GM12864 (cell line): ENCODE results near the gene LRRC42.

Source experiments
- DNase-seq: peaks from one replicate; pipeline ENCODE4 v3.0.0-alpha.2; 2011; ENCODE audit warnings: low read depth
- H3K4me3 ChIP-seq: 2 replicates; pipeline ENCODE4 v1.5.1; 2011; ENCODE audit warnings: mild to moderate bottlenecking, low read depth, low read length, control low read depth
- TF ChIP-seq, protein P1 (sequence below): IDR thresholded peaks from 2 replicates; pipeline ENCODE4 v1.5.1; 2011; ENCODE audit warnings: low read depth, mild to moderate bottlenecking, moderate library complexity, low read length, control low read depth, inconsistent platforms; ENCODE audit errors: missing control alignments

Gene LRRC42

GRCh38 chr1:53942127-53942957 is 3.8 kb upstream of the LRRC42 start:
- TF ChIP-seq, protein P1, sequence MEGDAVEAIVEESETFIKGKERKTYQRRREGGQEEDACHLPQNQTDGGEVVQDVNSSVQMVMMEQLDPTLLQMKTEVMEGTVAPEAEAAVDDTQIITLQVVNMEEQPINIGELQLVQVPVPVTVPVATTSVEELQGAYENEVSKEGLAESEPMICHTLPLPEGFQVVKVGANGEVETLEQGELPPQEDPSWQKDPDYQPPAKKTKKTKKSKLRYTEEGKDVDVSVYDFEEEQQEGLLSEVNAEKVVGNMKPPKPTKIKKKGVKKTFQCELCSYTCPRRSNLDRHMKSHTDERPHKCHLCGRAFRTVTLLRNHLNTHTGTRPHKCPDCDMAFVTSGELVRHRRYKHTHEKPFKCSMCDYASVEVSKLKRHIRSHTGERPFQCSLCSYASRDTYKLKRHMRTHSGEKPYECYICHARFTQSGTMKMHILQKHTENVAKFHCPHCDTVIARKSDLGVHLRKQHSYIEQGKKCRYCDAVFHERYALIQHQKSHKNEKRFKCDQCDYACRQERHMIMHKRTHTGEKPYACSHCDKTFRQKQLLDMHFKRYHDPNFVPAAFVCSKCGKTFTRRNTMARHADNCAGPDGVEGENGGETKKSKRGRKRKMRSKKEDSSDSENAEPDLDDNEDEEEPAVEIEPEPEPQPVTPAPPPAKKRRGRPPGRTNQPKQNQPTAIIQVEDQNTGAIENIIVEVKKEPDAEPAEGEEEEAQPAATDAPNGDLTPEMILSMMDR, result no peak

GRCh38 chr1:53943090-53943489 is 3.1 kb upstream of the LRRC42 start:
- H3K4me3 ChIP-seq, result no peak overlapping the region

More at GRCh38 chr1:53942127-53942957, 3.8 kb upstream of the LRRC42 start:
- DNase-seq, result no peak
- no peak overlapping the region for H3K4me3 ChIP-seq

GRCh38 chr1:53943490-53944043 is 2.6 kb upstream of the LRRC42 start:
- H3K4me3 ChIP-seq, result no peak overlapping the region
- TF ChIP-seq, protein P1, result no peak
- DNase-seq, result no peak

More at GRCh38 chr1:53943090-53943489, 3.1 kb upstream of the LRRC42 start:
- TF ChIP-seq, protein P1, result no peak
- no peak for DNase-seq

- peak overlapping the region; percentile 90 for H3K4me3 ChIP-seq
- no peak for DNase-seq
- TF ChIP-seq, protein P1, result no peak
These were observed 1.5 kb upstream of the LRRC42 start for GRCh38 chr1:53944469-53945182.

DNA sequence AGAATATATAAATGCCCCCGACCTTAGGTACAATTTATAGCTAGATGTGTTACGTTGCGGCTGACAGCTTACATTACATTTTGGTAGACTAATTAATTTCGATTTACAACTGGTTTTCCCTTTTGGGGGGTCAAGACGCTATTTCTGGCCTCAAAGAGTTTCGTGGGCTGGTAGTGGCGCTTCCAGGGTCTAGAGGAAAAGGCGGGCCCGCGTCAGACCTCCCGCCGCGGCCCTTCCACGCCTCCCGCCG is 1.0 kb upstream of the LRRC42 start:
- no peak for DNase-seq
- TF ChIP-seq, protein P1, result no peak
- peak overlapping the region; percentile 90 for H3K4me3 ChIP-seq

- TF ChIP-seq, protein P1, result no peak
These were observed 508 bp upstream of the LRRC42 start, which contains the start of gene IFT25 for GRCh38 chr1:53945433-53946251. Gene IFT25, minus strand, starts transcription at chr1:53945699. Its CDS starts 5,617 bp downstream, at chr1:53940082.

More at GRCh38 chr1:53945433-53946251, 508 bp upstream of the LRRC42 start, which contains the start of gene IFT25:
- peak; percentile 75 for DNase-seq
- H3K4me3 ChIP-seq, result peak within 1 kb of the TSS; percentile 90
